Panc1 (cell line): Measurements from ENCODE around the gene ZDHHC11. TPM values are rescaled to one million over a fixed set of nuclear protein-coding genes. Genes with fewer than 3 reads are reported as not detected.

Source experiments
- ATAC-seq: fragments of 200-7000 bp; cut with Tn5 transposase; 2 replicates; pipeline ENCODE4 v1.9.1; 2020; ENCODE audit warnings: mild to moderate bottlenecking, moderate library complexity
- BruUV-seq: library from RNA; stranded (reverse); fragments of 400-500 nt; replicated peaks from 2 replicates; lab custom pipeline; 2021; lab: Mats Ljungman, UMichigan
- CTCF ChIA-PET: fragments of 300-600 bp; sonication (Branson Sonifier 250); formaldehyde crosslinking; loops from one replicate; lab custom pipeline; 2022; ENCODE audit warnings: antibody characterized with exemption; lab: Charles Lee
- POLR2A ChIA-PET: fragments of 300-600 bp; sonication (Branson Sonifier 250); formaldehyde crosslinking; loops from one replicate; lab custom pipeline; 2022; ENCODE audit warnings: antibody characterized with exemption; lab: Charles Lee
- DNase-seq: peaks from one replicate; pipeline ENCODE4 v3.0.0-alpha.2; 2010; ENCODE audit warnings: low read depth, low spot score
- H3K27ac ChIP-seq: 2 replicates; pipeline ENCODE4 v1.5.1; 2011; ENCODE audit warnings: mild to moderate bottlenecking, low read length, inconsistent platforms
- H3K27me3 ChIP-seq: fragments of 200-500 bp; sonication (Bioruptor generic); 2 replicates; pipeline ENCODE4 v1.6.0; 2014; ENCODE audit warnings: low read length, inconsistent platforms; ENCODE audit not compliant: control insufficient read depth, insufficient read depth
- H3K36me3 ChIP-seq: fragments of 200-500 bp; sonication (Bioruptor generic); 2 replicates; pipeline ENCODE4 v1.5.1; 2014; ENCODE audit warnings: inconsistent platforms, mild to moderate bottlenecking, low read length, moderate library complexity; ENCODE audit not compliant: control insufficient read depth, insufficient read depth
- H3K4me1 ChIP-seq: 2 replicates; pipeline ENCODE4 v1.5.1; 2011; ENCODE audit warnings: inconsistent platforms, mild to moderate bottlenecking, low read length, moderate library complexity; ENCODE audit not compliant: control insufficient read depth, insufficient read depth
- H3K4me3 ChIP-seq, 2 experiments: 2 replicates each; pipeline ENCODE4 v1.5.1; 2011 to 2012; ENCODE audit warnings: low read depth in 2 of 2, low read length in 2 of 2, mild to moderate bottlenecking in 2 of 2, inconsistent platforms in 1 of 2, moderate library complexity in 1 of 2
- H3K9me3 ChIP-seq: fragments of 200-500 bp; sonication (Bioruptor generic); 2 replicates; pipeline ENCODE4 v1.5.1; 2014; ENCODE audit warnings: low read depth, mild to moderate bottlenecking, inconsistent platforms, low read length, moderate library complexity; ENCODE audit not compliant: control insufficient read depth, insufficient read depth
- POLR2AphosphoS5 ChIP-seq: IDR thresholded peaks from 2 replicates; pipeline ENCODE4 v1.6.1; 2012; ENCODE audit warnings: mild to moderate bottlenecking, low read depth, low read length, moderate library complexity
- SIN3A ChIP-seq: IDR thresholded peaks from 2 replicates; pipeline ENCODE4 v1.6.1; 2012; ENCODE audit warnings: low read depth, mild to moderate bottlenecking, low read length, moderate library complexity, borderline replicate concordance; ENCODE audit not compliant: insufficient read depth
- TCF7L2 ChIP-seq: IDR thresholded peaks from 2 replicates; pipeline ENCODE4 v1.6.1; 2011; ENCODE audit warnings: mild to moderate bottlenecking, low read depth, low read length, inconsistent platforms
- in situ Hi-C: cut with HindIII; loops from 2 replicates; pipeline ENCODE4 v1.10.0; 2016; ENCODE audit warnings: low sequenced_read_pairs, low pct_unique_long_range_greater_than_20kb
- intact Hi-C: fragments of 100-400 bp; cut with micrococcal nuclease; formaldehyde crosslinking; loops from one replicate; pipeline ENCODE4 v1.10.0; 2022; ENCODE audit not compliant: unreplicated experiment
- total RNA-seq: library from RNA; stranded (reverse); gene quantifications from one replicate; pipeline ENCODE4 v1.2.1, GENCODE V29; 2021; ENCODE audit not compliant: unreplicated experiment
- TF ChIP-seq, protein P1 (sequence below), 2 experiments: IDR thresholded peaks; 2 replicates each; pipeline ENCODE4 v1.6.1; 2011 to 2012; ENCODE audit warnings: low read depth in 2 of 2, control low read depth in 1 of 2, low read length in 1 of 2, mild to moderate bottlenecking in 1 of 2, moderate library complexity in 1 of 2; ENCODE audit not compliant: insufficient read depth in 1 of 2
- TF ChIP-seq, protein P2 (sequence below): fragments of 450-650 bp; IDR thresholded peaks from 2 replicates; pipeline ENCODE4 v1.5.1; 2017; ENCODE audit warnings: mild to moderate bottlenecking

The ZDHHC11 gene
- total RNA-seq, 1 experiment from 2014 or later: 3.0 TPM

DNA sequence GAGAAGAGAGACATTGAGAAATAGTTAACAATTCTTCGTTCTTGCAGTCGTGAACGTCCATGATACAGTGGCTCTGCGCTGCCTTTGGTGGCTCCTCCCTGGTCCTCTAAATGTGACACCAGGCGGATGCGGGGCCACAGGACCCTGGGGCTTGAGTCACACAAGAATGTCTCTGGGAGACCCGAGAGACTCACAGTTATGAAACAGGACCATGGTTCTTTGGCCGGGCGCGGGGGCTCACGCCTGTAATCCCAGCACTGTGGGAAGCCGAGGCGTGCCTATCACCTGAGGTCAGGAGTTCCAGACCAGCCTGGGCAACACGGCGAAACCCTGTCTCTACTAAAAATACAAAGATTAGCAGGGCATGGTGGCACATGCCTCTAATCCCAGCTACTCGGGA, 767 bp upstream of the ZDHHC11 start:
- Histone ChIP-seq H3K4me1 (no peaks in the 10 kb centered on the region), H3K36me3 (no peaks in the 10 kb centered on the region), H3K4me3 (no peak overlapping the region), H3K9me3 (no peaks in the 10 kb centered on the region), H3K27ac (no peak overlapping the region), H3K27me3 (peaks cover 3% of the 10 kb centered on the region; the same call in 1 of the 2 replicates)
- BruUV-seq: no TSS peak
- ChIA-PET POLR2A (no interaction called here), CTCF (interaction anchor here (0.7 kb wide), 1 partner anchor 178 kb away, joined by 4 read pairs; no protein-coding TSS in a partner anchor)
- ATAC-seq (no peak), DNase-seq (no peak)
- in situ Hi-C loops (no loop called here), intact Hi-C loops (no loop called here)
- no peak for TF ChIP-seq TCF7L2
- TF ChIP-seq, protein P1, sequence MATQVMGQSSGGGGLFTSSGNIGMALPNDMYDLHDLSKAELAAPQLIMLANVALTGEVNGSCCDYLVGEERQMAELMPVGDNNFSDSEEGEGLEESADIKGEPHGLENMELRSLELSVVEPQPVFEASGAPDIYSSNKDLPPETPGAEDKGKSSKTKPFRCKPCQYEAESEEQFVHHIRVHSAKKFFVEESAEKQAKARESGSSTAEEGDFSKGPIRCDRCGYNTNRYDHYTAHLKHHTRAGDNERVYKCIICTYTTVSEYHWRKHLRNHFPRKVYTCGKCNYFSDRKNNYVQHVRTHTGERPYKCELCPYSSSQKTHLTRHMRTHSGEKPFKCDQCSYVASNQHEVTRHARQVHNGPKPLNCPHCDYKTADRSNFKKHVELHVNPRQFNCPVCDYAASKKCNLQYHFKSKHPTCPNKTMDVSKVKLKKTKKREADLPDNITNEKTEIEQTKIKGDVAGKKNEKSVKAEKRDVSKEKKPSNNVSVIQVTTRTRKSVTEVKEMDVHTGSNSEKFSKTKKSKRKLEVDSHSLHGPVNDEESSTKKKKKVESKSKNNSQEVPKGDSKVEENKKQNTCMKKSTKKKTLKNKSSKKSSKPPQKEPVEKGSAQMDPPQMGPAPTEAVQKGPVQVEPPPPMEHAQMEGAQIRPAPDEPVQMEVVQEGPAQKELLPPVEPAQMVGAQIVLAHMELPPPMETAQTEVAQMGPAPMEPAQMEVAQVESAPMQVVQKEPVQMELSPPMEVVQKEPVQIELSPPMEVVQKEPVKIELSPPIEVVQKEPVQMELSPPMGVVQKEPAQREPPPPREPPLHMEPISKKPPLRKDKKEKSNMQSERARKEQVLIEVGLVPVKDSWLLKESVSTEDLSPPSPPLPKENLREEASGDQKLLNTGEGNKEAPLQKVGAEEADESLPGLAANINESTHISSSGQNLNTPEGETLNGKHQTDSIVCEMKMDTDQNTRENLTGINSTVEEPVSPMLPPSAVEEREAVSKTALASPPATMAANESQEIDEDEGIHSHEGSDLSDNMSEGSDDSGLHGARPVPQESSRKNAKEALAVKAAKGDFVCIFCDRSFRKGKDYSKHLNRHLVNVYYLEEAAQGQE (IDR thresholded peaks at IDR 0.05; ENCODE audit: insufficient read depth in 1 of 2, low read depth in 2 of 2, low read length in 1 of 2): no peak
- no peak for TF ChIP-seq SIN3A

DNA sequence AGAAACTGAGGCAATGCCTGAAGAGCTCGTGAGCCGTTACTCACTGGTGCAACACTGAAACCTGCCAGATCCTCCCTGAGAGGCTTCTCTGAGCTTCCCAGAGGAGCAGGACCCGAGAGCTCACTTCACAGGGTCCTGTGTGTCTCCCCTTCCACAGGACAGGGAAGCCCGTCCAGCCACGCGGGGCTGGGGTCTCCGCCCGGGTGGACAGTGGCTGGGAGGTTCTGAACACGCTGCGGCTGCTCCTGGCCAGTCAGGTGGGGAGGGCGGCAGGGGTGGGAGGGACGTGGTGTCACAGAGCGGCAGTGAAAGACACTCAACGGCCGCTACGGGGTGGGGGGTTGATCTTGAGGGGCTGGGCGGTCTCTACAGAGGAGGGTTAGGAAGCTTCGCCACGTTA, 290 bp upstream of the ZDHHC11 start:
- no peak for ATAC-seq
- in situ Hi-C loops: no loop called here
- TF ChIP-seq SIN3A (no peak), TCF7L2 (no peak), POLR2AphosphoS5 (no peak)
- TF ChIP-seq, protein P1 (IDR thresholded peaks at IDR 0.05; ENCODE audit: insufficient read depth in 1 of 2, low read depth in 2 of 2, low read length in 1 of 2): no peak
- TF ChIP-seq, protein P2, sequence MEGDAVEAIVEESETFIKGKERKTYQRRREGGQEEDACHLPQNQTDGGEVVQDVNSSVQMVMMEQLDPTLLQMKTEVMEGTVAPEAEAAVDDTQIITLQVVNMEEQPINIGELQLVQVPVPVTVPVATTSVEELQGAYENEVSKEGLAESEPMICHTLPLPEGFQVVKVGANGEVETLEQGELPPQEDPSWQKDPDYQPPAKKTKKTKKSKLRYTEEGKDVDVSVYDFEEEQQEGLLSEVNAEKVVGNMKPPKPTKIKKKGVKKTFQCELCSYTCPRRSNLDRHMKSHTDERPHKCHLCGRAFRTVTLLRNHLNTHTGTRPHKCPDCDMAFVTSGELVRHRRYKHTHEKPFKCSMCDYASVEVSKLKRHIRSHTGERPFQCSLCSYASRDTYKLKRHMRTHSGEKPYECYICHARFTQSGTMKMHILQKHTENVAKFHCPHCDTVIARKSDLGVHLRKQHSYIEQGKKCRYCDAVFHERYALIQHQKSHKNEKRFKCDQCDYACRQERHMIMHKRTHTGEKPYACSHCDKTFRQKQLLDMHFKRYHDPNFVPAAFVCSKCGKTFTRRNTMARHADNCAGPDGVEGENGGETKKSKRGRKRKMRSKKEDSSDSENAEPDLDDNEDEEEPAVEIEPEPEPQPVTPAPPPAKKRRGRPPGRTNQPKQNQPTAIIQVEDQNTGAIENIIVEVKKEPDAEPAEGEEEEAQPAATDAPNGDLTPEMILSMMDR: no peak
- Histone ChIP-seq H3K4me1 (no peaks in the 10 kb centered on the region), H3K36me3 (no peaks in the 10 kb centered on the region), H3K4me3 (no peak overlapping the region), H3K27me3 (peaks cover 3% of the 10 kb centered on the region; the same call in 1 of the 2 replicates), H3K9me3 (no peaks in the 10 kb centered on the region), H3K27ac (no peak overlapping the region)
- no peak for DNase-seq
- CTCF ChIA-PET: no interaction called here
- POLR2A ChIA-PET: no interaction called here
- no TSS peak for BruUV-seq
- intact Hi-C loops: no loop called here
